Neural crest cell (in vitro differentiated cells): ENCODE data around the gene DIS3L2. TPM values are rescaled to one million over a fixed set of nuclear protein-coding genes. Genes with fewer than 3 reads are reported as not detected.

Source experiments
- DNase-seq: peaks from one replicate; pipeline ENCODE4 v3.0.0; 2021; ENCODE audit warnings: low read depth, mixed read lengths, low spot score
- H3K27ac Mint-ChIP-seq: one replicate; pipeline ENCODE4 v1.8.0; 2021; ENCODE audit warnings: mild to moderate bottlenecking, mixed read lengths; ENCODE audit not compliant: unreplicated experiment
- H3K27me3 Mint-ChIP-seq: 2 replicates; pipeline ENCODE4 v1.8.0; 2021; ENCODE audit warnings: low read depth, mild to moderate bottlenecking, mixed read lengths
- H3K36me3 Mint-ChIP-seq: 2 replicates; pipeline ENCODE4 v1.8.0; 2021; ENCODE audit warnings: low read depth, mild to moderate bottlenecking, mixed read lengths
- H3K4me1 Mint-ChIP-seq: 2 replicates; pipeline ENCODE4 v1.8.0; 2021; ENCODE audit warnings: mixed read lengths
- H3K4me3 Mint-ChIP-seq: one replicate; pipeline ENCODE4 v1.8.0; 2021; ENCODE audit warnings: mild to moderate bottlenecking, mixed read lengths
- H3K9me3 Mint-ChIP-seq: 2 replicates; pipeline ENCODE4 v1.8.0; 2021; ENCODE audit warnings: mixed read lengths
- CTCF ChIP-seq: fragments of 200-600 bp; sonication (generic); conservative IDR thresholded peaks from 2 replicates; pipeline ENCODE4 v1.5.0; 2021; ENCODE audit warnings: antibody characterized with exemption, mild to moderate bottlenecking
- total RNA-seq: library from RNA; stranded (reverse); gene quantifications from 2 replicates; pipeline ENCODE4 v1.2.1, GENCODE V29; 2021

The DIS3L2 gene
- total RNA-seq, 1 donor from 2014 or later, result 51.9 TPM

- H3K4me3 Mint-ChIP-seq, result no peak overlapping the region
- H3K27ac Mint-ChIP-seq, result peak overlapping the region; percentile 57
- no peaks in the 10 kb centered on the region for H3K4me1 Mint-ChIP-seq
- no peak for DNase-seq
- H3K9me3 Mint-ChIP-seq, result no peaks in the 10 kb centered on the region
- no peak for TF ChIP-seq CTCF
- H3K27me3 Mint-ChIP-seq, result peaks cover 5% of the 10 kb centered on the region
- no peaks in the 10 kb centered on the region for H3K36me3 Mint-ChIP-seq
These were observed 26.9 kb upstream of the DIS3L2 start for GRCh38 chr2:231934441-231935206.

GRCh38 chr2:231935207-231935524 is 26.3 kb upstream of the DIS3L2 start:
- Mint-ChIP-seq H3K4me3 (no peak overlapping the region), H3K4me1 (no peaks in the 10 kb centered on the region), H3K27me3 (peaks cover 5% of the 10 kb centered on the region), H3K27ac (peak overlapping the region; percentile 57), H3K9me3 (no peaks in the 10 kb centered on the region), H3K36me3 (no peaks in the 10 kb centered on the region)
- DNase-seq, result no peak
- TF ChIP-seq CTCF, result no peak

- Mint-ChIP-seq H3K27ac (no peak overlapping the region), H3K36me3 (no peaks in the 10 kb centered on the region), H3K4me3 (no peak overlapping the region), H3K4me1 (no peaks in the 10 kb centered on the region), H3K27me3 (peaks cover 5% of the 10 kb centered on the region), H3K9me3 (no peaks in the 10 kb centered on the region)
- no peak for TF ChIP-seq CTCF
- DNase-seq, result no peak
These were observed 25.7 kb upstream of the DIS3L2 start for GRCh38 chr2:231935815-231936214.

GRCh38 chr2:231936491-231936890 is 25.0 kb upstream of the DIS3L2 start:
- Mint-ChIP-seq H3K27ac (no peak overlapping the region), H3K4me3 (no peak overlapping the region)

GRCh38 chr2:231937057-231937456 is 24.5 kb upstream of the DIS3L2 start:
- Mint-ChIP-seq H3K36me3 (no peaks in the 10 kb centered on the region), H3K27me3 (peaks cover 2% of the 10 kb centered on the region), H3K4me3 (no peak overlapping the region), H3K9me3 (no peaks in the 10 kb centered on the region), H3K27ac (no peak overlapping the region), H3K4me1 (no peaks in the 10 kb centered on the region)
- TF ChIP-seq CTCF, result no peak
- DNase-seq, result no peak

More at GRCh38 chr2:231936491-231936890, 25.0 kb upstream of the DIS3L2 start:
- Mint-ChIP-seq H3K9me3 (no peaks in the 10 kb centered on the region), H3K27me3 (peaks cover 2% of the 10 kb centered on the region), H3K36me3 (no peaks in the 10 kb centered on the region), H3K4me1 (no peaks in the 10 kb centered on the region)
- TF ChIP-seq CTCF, result no peak
- no peak for DNase-seq
